ENCODE measurements around the gene SORBS1. TPM values are rescaled to one million over a fixed set of nuclear protein-coding genes. Genes with fewer than 3 reads are reported as not detected.

The SORBS1 gene
- total and polyA plus RNA-seq, 2 of the 13 experiments (the other 11 are each of a cell fraction or from before 2014, with no cell fraction given) = 16.8 to 39.8 TPM

DNA sequence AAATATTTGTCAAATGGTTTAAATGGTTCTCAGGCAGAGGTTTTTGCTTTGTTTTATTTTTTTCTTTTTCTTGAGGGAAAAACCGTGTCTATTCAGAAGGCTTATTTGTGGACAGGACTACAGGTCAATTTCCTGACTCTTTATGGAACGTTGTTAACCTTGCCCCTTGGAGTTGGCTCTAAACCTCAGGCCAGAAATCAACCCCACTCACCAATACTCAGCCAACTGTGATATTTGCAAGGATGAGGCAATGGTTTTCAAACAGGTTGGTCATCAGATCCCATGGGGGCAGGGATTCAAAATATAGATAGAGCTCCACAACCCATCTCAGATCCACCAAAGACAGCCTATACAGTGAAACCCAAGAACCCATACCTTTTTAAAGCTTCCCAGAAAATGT is 280.5 kb downstream of the SORBS1 start (continued):
- peak; percentile 50 for TF ChIP-seq PAXIP1 (CRISPR knock-in tag; conservative IDR thresholded peaks at IDR 0.05)
- no peak for TF ChIP-seq ZNF839 (CRISPR knock-in tag; IDR thresholded peaks at IDR 0.05; ENCODE audit: borderline replicate concordance)
- 0 out of 2 replicates have a peak, but pooled peaks have one; percentile 51 for TF ChIP-seq ATF3 (CRISPR knock-in tag; IDR thresholded peaks at IDR 0.05)
- 0 out of 2 replicates have a peak, but pooled peaks have one; percentile 29 for TF ChIP-seq ZMYM4 (CRISPR knock-in tag; IDR thresholded peaks at IDR 0.05)
- no peak for TF ChIP-seq SOX13 (IDR thresholded peaks at IDR 0.05)
- peak in 1 of 2 experiments; percentile 62; a peak in 2 of 4 replicates for TF ChIP-seq SOX13 (CRISPR knock-in tag; conservative IDR thresholded peaks at IDR 0.05 in 1 of 2, IDR thresholded peaks at IDR 0.05 in 1 of 2)
- 0 out of 2 replicates have a peak, but pooled peaks have one; percentile 57 for TF ChIP-seq ZNF614 (CRISPR knock-in tag; IDR thresholded peaks at IDR 0.05; ENCODE audit: borderline replicate concordance)
- TF ChIP-seq PRDM4 (CRISPR knock-in tag; IDR thresholded peaks at IDR 0.05; ENCODE audit: borderline replicate concordance) = no peak
- peak; percentile 61; the same call in 1 of the 2 replicates for TF ChIP-seq ZNF281 (CRISPR knock-in tag; IDR thresholded peaks at IDR 0.05; ENCODE audit: borderline replicate concordance)
- no peak for TF ChIP-seq NCOA5 (CRISPR knock-in tag; IDR thresholded peaks at IDR 0.05)
- TF ChIP-seq HOMEZ (CRISPR knock-in tag; IDR thresholded peaks at IDR 0.05; ENCODE audit: low read depth) = peak; percentile 84; the same call in 1 of the 2 replicates
- no peak for TF ChIP-seq SOX6 (IDR thresholded peaks at IDR 0.05)
- peak; percentile 52; the same call in 1 of the 2 replicates for TF ChIP-seq SOX6 (CRISPR knock-in tag; IDR thresholded peaks at IDR 0.05)
- TF ChIP-seq, protein P1, sequence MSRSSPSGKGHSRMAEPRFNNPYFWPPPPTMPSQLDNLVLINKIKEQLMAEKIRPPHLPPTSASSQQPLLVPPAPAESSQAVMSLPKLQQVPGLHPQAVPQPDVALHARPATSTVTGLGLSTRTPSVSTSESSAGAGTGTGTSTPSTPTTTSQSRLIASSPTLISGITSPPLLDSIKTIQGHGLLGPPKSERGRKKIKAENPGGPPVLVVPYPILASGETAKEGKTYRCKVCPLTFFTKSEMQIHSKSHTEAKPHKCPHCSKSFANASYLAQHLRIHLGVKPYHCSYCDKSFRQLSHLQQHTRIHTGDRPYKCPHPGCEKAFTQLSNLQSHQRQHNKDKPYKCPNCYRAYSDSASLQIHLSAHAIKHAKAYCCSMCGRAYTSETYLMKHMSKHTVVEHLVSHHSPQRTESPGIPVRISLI (CRISPR knock-in tag; IDR thresholded peaks at IDR 0.05; ENCODE audit: borderline replicate concordance) = peak; percentile 52; the same call in 1 of the 2 replicates
- no peak for TF ChIP-seq NFYC (CRISPR knock-in tag; IDR thresholded peaks at IDR 0.05)
- peak; percentile 91 for TF ChIP-seq ZNF644 (CRISPR knock-in tag; IDR thresholded peaks at IDR 0.05; ENCODE audit: low read depth)
